ENCODE measurements around the gene LEPR.
"Not testable (repeated sequence)": the region's sequence is repeated elsewhere in the genome, so short reads cannot be mapped to it uniquely, and the experiment has no call there.

Gene LEPR

GRCh38 chr1:65458730-65459396, 38.4 kb downstream of the LEPR start:
- H3K4me3 Mint-ChIP-seq: no peak overlapping the region
- ATAC-seq (replicated peaks) (no peak), DNase-seq (no peak)

GRCh38 chr1:65459397-65459768, 38.9 kb downstream of the LEPR start:
- peaks cover 4 to 14% of the 10 kb centered on the region in 2 donors for H3K4me1 Mint-ChIP-seq (ENCODE audit: low read depth in 2 of 2)
- no peaks in the 10 kb centered on the region for H3K36me3 Mint-ChIP-seq (ENCODE audit: insufficient read depth)
- H3K27me3 Mint-ChIP-seq: peaks cover 0 to 7% of the 10 kb centered on the region in 2 donors
- H3K9me3 Mint-ChIP-seq: peaks cover 4 to 7% of the 10 kb centered on the region in 2 donors
- no peak overlapping the region for H3K27ac Mint-ChIP-seq
- DNase-seq (no peak), ATAC-seq (replicated peaks) (no peak)
- no peak overlapping the region for H3K4me3 Mint-ChIP-seq

More at GRCh38 chr1:65458730-65459396, 38.4 kb downstream of the LEPR start:
- no peaks in the 10 kb centered on the region for H3K36me3 Mint-ChIP-seq (ENCODE audit: insufficient read depth)
- peaks cover 0 to 5% of the 10 kb centered on the region in 2 donors for H3K27me3 Mint-ChIP-seq
- H3K27ac Mint-ChIP-seq: peak overlapping the region in 1 of 2 donors; percentile 1
- peaks cover 4 to 14% of the 10 kb centered on the region in 2 donors for H3K4me1 Mint-ChIP-seq (ENCODE audit: low read depth in 2 of 2)
- H3K9me3 Mint-ChIP-seq: peaks cover 4 to 7% of the 10 kb centered on the region in 2 donors

- DNase-seq; H3K36me3 Mint-ChIP-seq (ENCODE audit: insufficient read depth); H3K27ac Mint-ChIP-seq; H3K4me3 Mint-ChIP-seq; H3K9me3 Mint-ChIP-seq; ATAC-seq (replicated peaks); H3K4me1 Mint-ChIP-seq (ENCODE audit: low read depth in 2 of 2): not testable (repeated sequence)
- peaks cover 0 to 21% of the 10 kb centered on the region in 2 donors for H3K27me3 Mint-ChIP-seq
Measured at GRCh38 chr1:65465837-65466236, 45.4 kb downstream of the LEPR start.

- ATAC-seq (replicated peaks) (no peak), DNase-seq (no peak)
- H3K4me3 Mint-ChIP-seq: no peak overlapping the region
- no peaks in the 10 kb centered on the region for H3K4me1 Mint-ChIP-seq (ENCODE audit: low read depth in 2 of 2)
- peaks cover 0 to 3% of the 10 kb centered on the region in 2 donors for H3K9me3 Mint-ChIP-seq
- H3K27ac Mint-ChIP-seq: no peak overlapping the region
- H3K27me3 Mint-ChIP-seq: peaks cover 0 to 21% of the 10 kb centered on the region in 2 donors
- H3K36me3 Mint-ChIP-seq (ENCODE audit: insufficient read depth): no peaks in the 10 kb centered on the region
Measured at GRCh38 chr1:65467536-65467935, 47.1 kb downstream of the LEPR start.

GRCh38 chr1:65469126-65469888, 48.8 kb downstream of the LEPR start:
- no peak for DNase-seq
- H3K36me3 Mint-ChIP-seq (ENCODE audit: insufficient read depth): no peaks in the 10 kb centered on the region
- no peaks in the 10 kb centered on the region for H3K4me1 Mint-ChIP-seq (ENCODE audit: low read depth in 2 of 2)
- peaks cover 0 to 14% of the 10 kb centered on the region in 2 donors for H3K27me3 Mint-ChIP-seq
- peaks cover 0 to 3% of the 10 kb centered on the region in 2 donors for H3K9me3 Mint-ChIP-seq
- no peak overlapping the region for H3K4me3 Mint-ChIP-seq
- no peak for ATAC-seq (replicated peaks)
- H3K27ac Mint-ChIP-seq: no peak overlapping the region

- DNase-seq: no peak
- Mint-ChIP-seq H3K27ac (no peak overlapping the region), H3K27me3 (peaks cover 0 to 11% of the 10 kb centered on the region in 2 donors), H3K9me3 (peaks cover 0 to 3% of the 10 kb centered on the region in 2 donors), H3K4me1 (ENCODE audit: low read depth in 2 of 2) (no peaks in the 10 kb centered on the region), H3K36me3 (ENCODE audit: insufficient read depth) (no peaks in the 10 kb centered on the region), H3K4me3 (no peak overlapping the region)
- no peak for ATAC-seq (replicated peaks)
Measured at GRCh38 chr1:65469889-65470340, 49.4 kb downstream of the LEPR start.
